Embryonic facial prominence (tissue), 1 donor: ENCODE data around the gene KCNJ6.

Source experiments
- DNase-seq: peaks from one replicate; pipeline ENCODE4 v3.0.0-alpha.2; 2016; ENCODE audit errors: extremely low spot score

Gene KCNJ6

GRCh38 chr21:37905291-37905690, 11.0 kb downstream of the KCNJ6 start:
- no peak for DNase-seq

- DNase-seq: no peak
These were observed 11.4 kb downstream of the KCNJ6 start for GRCh38 chr21:37904856-37905255.

GRCh38 chr21:37903396-37903795, 12.9 kb downstream of the KCNJ6 start:
- no peak for DNase-seq

GRCh38 chr21:37899146-37899545, 17.1 kb downstream of the KCNJ6 start:
- DNase-seq: no peak

- DNase-seq: no peak
These were observed 19.5 kb downstream of the KCNJ6 start for GRCh38 chr21:37896788-37897187.

- no peak for DNase-seq
These were observed 24.3 kb downstream of the KCNJ6 start for GRCh38 chr21:37891972-37892371.

GRCh38 chr21:37888659-37889058, 27.6 kb downstream of the KCNJ6 start:
- DNase-seq: no peak

GRCh38 chr21:37886726-37887299, 29.4 kb downstream of the KCNJ6 start:
- no peak for DNase-seq

GRCh38 chr21:37886120-37886519, 30.1 kb downstream of the KCNJ6 start:
- no peak for DNase-seq

GRCh38 chr21:37878946-37879660, 37.2 kb downstream of the KCNJ6 start:
- no peak for DNase-seq

- no peak for DNase-seq
These were observed 38.2 kb downstream of the KCNJ6 start for GRCh38 chr21:37877888-37878684.

GRCh38 chr21:37877171-37877570, 39.1 kb downstream of the KCNJ6 start:
- no peak for DNase-seq

- no peak for DNase-seq
These were observed 39.7 kb downstream of the KCNJ6 start for GRCh38 chr21:37876561-37876960.

GRCh38 chr21:37874904-37875780, 41.1 kb downstream of the KCNJ6 start:
- no peak for DNase-seq

GRCh38 chr21:37874481-37874880, 41.8 kb downstream of the KCNJ6 start:
- no peak for DNase-seq

GRCh38 chr21:37873655-37874054, 42.6 kb downstream of the KCNJ6 start:
- DNase-seq: no peak

- DNase-seq: no peak
These were observed 45.0 kb downstream of the KCNJ6 start for GRCh38 chr21:37871121-37871862.

- DNase-seq: no peak
These were observed 46.0 kb downstream of the KCNJ6 start for GRCh38 chr21:37870221-37870620.

GRCh38 chr21:37869661-37870060, 46.6 kb downstream of the KCNJ6 start:
- no peak for DNase-seq

GRCh38 chr21:37868446-37869295, 47.6 kb downstream of the KCNJ6 start:
- DNase-seq: no peak
